ENCODE results near the gene LRP4. TPM values are rescaled to one million over a fixed set of nuclear protein-coding genes. Genes with fewer than 3 reads are reported as not detected.

LRP4 gene
- polyA plus RNA-seq, 3 donors: not detected

- H3K4me2 ChIP-seq (replicated peaks; ENCODE audit: extremely low read depth, low read length, poor library complexity, severe bottlenecking): no peak overlapping the region
Observed at GRCh38 chr11:46832511-46833214, 85.7 kb downstream of the LRP4 start.

GRCh38 chr11:46827995-46828394, 90.4 kb downstream of the LRP4 start:
- H3K9me3 Mint-ChIP-seq: no peaks in the 10 kb centered on the region

More at GRCh38 chr11:46832511-46833214, 85.7 kb downstream of the LRP4 start:
- no peaks in the 10 kb centered on the region for H3K27me3 Mint-ChIP-seq (ENCODE audit: low read depth in 3 of 3)
- Histone ChIP-seq H3K27me3 (ENCODE audit: control insufficient read depth in 2 of 2, insufficient read depth in 2 of 2, low read length in 2 of 2) (no peaks in the 10 kb centered on the region), H3K4me1 (ENCODE audit: control insufficient read depth in 1 of 2, insufficient read depth in 2 of 2, low read length in 2 of 2) (no peaks in the 10 kb centered on the region), H3K79me2 (ENCODE audit: insufficient read depth, low read length) (peaks cover 99% of the 10 kb centered on the region), H2AFZ (ENCODE audit: insufficient read depth, low read depth, low read length, poor library complexity, severe bottlenecking) (no peak overlapping the region), H3K4me3 (replicated peaks in 1 of 3; ENCODE audit: low read depth in 2 of 3, low read length in 3 of 3) (no peak overlapping the region), H3K9me3 (replicated peaks in 1 of 2; ENCODE audit: control insufficient read depth in 1 of 2, insufficient read depth in 1 of 2, low read length in 2 of 2) (no peaks in the 10 kb centered on the region), H4K20me1 (ENCODE audit: insufficient read depth, low read length) (peaks cover 8% of the 10 kb centered on the region), H3K36me3 (replicated peaks in 1 of 2; ENCODE audit: control insufficient read depth in 1 of 2, insufficient read depth in 2 of 2, low read length in 2 of 2) (no peaks in the 10 kb centered on the region), H3K27ac (ENCODE audit: low read depth in 1 of 2, low read length in 2 of 2) (peak overlapping the region in 1 of 2 donors; percentile 20), H3K9ac (ENCODE audit: insufficient read depth, low read length, poor library complexity, severe bottlenecking) (no peak overlapping the region)
- WGBS (ENCODE audit: insufficient coverage): 87% methylated on average over 3 of the region's 5 CpGs
- no peak overlapping the region for H3K4me3 Mint-ChIP-seq
- no peak for TF ChIP-seq CTCF (IDR thresholded peaks at IDR 0.05)
- intact Hi-C loops (cut with micrococcal nuclease): no loop called here
- peaks cover 18% of the 10 kb centered on the region for H3K4me1 Mint-ChIP-seq
- H3K9me3 Mint-ChIP-seq: no peaks in the 10 kb centered on the region
- DNase-seq: no peak
- peak overlapping the region in 3 of 7 donors; percentile 2 to 47 (median 4) for H3K27ac Mint-ChIP-seq
- H3K36me3 Mint-ChIP-seq: peaks cover 3 to 13% of the 10 kb centered on the region in 2 donors

More at GRCh38 chr11:46827995-46828394, 90.4 kb downstream of the LRP4 start:
- no peak for TF ChIP-seq CTCF (IDR thresholded peaks at IDR 0.05)
- Mint-ChIP-seq H3K27ac (peak overlapping the region in 1 of 7 donors; percentile 46), H3K27me3 (ENCODE audit: low read depth in 3 of 3) (no peaks in the 10 kb centered on the region), H3K4me3 (no peak overlapping the region), H3K4me1 (peaks cover 23% of the 10 kb centered on the region), H3K36me3 (peaks cover 2 to 7% of the 10 kb centered on the region in 2 donors)
- peaks cover 100% of the 10 kb centered on the region for H3K79me2 ChIP-seq (ENCODE audit: insufficient read depth, low read length)
- no peak overlapping the region for H3K9ac ChIP-seq (ENCODE audit: insufficient read depth, low read length, poor library complexity, severe bottlenecking)
- DNase-seq: no peak
- H3K4me3 ChIP-seq (replicated peaks in 1 of 3; ENCODE audit: low read depth in 2 of 3, low read length in 3 of 3): no peak overlapping the region
- peaks cover 11 to 13% of the 10 kb centered on the region in 2 donors for H3K4me1 ChIP-seq (ENCODE audit: control insufficient read depth in 1 of 2, insufficient read depth in 2 of 2, low read length in 2 of 2)
- intact Hi-C loops (cut with micrococcal nuclease): no loop called here
- H3K9me3 ChIP-seq (replicated peaks in 1 of 2; ENCODE audit: control insufficient read depth in 1 of 2, insufficient read depth in 1 of 2, low read length in 2 of 2): no peaks in the 10 kb centered on the region
- no CpG with 5 or more reads among the region's 1 CpG for WGBS (ENCODE audit: insufficient coverage)
- no peak overlapping the region for H3K4me2 ChIP-seq (replicated peaks; ENCODE audit: extremely low read depth, low read length, poor library complexity, severe bottlenecking)
- peaks cover 12% of the 10 kb centered on the region for H4K20me1 ChIP-seq (ENCODE audit: insufficient read depth, low read length)
- H3K36me3 ChIP-seq (replicated peaks in 1 of 2; ENCODE audit: control insufficient read depth in 1 of 2, insufficient read depth in 2 of 2, low read length in 2 of 2): no peaks in the 10 kb centered on the region
- no peaks in the 10 kb centered on the region for H3K27me3 ChIP-seq (ENCODE audit: control insufficient read depth in 2 of 2, insufficient read depth in 2 of 2, low read length in 2 of 2)
- H3K27ac ChIP-seq (ENCODE audit: low read depth in 1 of 2, low read length in 2 of 2): peak overlapping the region in 1 of 2 donors; percentile 20
- H2AFZ ChIP-seq (ENCODE audit: insufficient read depth, low read depth, low read length, poor library complexity, severe bottlenecking): no peak overlapping the region

Data from CD14-positive monocyte (primary cell).